ENCODE data around the gene TAP2.

Gene TAP2

DNA sequence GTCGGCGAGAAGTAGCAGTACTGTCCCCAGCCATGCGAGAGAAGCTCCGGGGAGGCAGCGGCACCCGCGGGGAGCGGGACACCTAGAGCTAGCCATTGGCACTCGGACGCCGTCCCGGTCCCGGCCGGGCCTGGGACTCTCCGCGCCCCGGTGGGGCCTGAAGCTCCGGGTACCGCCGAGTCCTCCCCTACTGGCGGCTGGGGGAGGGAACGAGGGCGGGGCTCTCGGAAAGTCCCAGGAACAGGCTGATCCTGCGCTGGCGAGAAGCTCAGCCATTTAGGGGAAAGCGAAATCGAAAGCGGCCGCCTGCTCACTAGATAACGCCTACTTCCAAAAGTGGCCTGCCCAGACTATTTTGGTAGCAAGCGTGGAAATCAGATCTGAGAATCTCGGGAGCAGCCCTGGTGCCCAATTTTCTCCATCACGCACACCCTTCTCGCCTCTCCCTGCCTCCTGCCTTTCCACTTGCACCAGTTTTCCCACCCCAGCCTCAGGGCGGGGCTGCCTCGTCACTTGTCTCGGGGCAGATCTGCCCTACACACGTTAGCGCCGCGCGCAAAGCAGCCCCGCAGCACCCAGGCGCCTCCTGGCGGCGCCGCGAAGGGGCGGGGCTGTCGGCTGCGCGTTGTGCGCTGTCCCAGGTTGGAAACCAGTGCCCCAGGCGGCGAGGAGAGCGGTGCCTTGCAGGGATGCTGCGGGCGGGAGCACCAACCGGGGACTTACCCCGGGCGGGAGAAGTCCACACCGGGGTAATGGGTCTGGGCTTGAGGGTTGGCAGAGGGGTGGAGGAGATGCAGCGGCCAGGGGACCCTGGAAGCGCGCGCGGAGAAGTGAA lies 15.2 kb upstream of the TAP2 start, which contains the start of the genes PSMB9 and TAP1:
Gene PSMB9 (plus strand): TSS at position 652 of the 835 bp plus-strand sequence. CDS start 38 bp downstream, at position 690.
Gene TAP1 (minus strand): TSS at position 164 of the 835 bp plus-strand sequence. CDS start 68 bp downstream, at position 96.
- DNase-seq, result peak; percentile 95

DNA sequence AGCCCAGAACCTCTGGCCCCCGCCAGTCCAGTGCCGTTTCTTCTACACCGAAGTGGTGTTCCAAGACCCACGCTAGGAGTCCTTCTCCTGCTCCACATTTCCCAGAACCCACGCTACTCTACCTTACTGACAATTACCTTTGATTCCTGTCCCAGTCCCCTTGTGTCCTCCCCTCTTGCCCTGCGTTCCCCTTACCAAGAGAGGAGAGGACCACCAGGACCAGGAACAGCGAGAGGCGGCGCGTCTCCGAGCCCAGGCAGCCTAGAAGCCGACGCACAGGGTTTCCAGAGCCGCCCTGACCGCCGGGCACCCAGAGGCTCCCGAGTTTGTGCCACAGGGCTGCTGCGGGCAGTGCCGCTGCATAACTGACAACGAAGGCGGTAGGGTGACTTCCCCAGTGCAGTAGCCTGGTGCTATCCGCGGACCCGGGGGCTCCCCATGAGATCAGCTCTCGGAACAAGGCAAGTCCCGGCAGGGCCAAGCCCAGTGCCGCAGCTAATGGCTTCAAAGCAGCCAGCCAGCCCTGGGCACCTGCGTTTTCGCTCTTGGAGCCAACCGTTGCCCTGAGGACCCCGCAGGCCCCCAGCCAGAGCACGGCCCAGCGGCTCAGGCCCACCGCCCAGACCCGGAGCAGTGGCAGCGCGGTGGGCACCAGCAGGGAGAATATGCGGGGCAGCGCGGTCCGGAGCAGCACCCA lies 14.5 kb upstream of the TAP2 start:
- DNase-seq, result peak; percentile 80

DNA sequence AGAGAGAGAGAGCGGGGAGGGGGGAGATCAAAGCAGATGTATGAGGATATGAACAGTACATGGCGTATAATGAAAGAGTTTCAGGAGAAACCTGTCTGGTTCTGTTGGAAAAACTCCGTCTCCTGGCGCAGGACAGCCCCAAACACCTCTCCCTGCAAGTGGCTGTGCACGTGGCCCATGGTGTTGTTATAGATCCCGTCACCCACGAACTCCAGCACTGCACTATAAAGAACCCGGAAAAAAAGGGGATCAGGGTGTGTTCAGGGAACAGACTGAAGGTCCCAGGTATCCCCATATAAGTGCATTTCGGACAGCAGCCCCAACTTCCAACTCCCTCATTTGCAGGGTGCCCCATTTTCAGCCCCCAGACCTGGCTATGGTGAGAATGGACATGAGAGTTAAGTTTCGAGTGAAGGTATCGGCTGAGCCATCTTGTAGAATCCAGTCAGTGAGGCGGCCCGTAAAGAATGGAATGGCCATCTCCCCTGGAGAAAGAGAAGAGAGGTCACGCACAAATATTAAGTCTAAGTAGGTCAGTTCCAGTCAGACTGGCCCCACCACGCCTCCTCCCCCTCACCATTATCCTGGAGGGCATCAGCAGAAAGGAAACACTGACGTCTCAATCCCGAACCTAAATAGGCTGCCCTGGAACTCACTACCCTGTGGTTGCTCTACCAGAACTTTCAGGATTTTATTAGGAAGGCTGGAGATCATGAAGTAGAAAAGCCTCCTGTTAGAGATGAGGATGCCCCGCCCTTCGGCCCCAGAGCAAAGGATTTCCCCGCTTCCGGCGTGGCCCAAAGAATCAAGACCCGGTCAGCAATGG lies 13.7 kb upstream of the TAP2 start:
- no peak for DNase-seq

DNA sequence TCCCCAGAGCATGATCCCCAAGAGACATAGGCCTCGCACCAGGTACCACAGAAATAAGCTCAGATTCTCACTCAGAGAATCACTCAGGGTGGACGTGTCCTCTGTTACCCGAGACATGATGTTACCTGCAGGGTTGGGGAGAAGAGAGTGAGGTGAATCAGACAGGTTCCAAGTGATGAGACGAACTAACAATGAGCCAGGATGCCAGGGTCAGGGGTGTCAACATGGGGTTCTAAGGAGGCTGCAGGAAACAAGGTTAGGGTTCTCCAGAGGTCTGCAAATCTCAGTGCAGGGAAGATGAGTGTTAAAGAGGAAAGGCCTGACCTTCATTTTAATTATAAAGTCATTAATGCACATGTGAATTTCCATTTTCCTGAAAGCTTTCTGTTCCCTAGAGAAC lies 12.5 kb upstream of the TAP2 start:
- no peak for DNase-seq

DNA sequence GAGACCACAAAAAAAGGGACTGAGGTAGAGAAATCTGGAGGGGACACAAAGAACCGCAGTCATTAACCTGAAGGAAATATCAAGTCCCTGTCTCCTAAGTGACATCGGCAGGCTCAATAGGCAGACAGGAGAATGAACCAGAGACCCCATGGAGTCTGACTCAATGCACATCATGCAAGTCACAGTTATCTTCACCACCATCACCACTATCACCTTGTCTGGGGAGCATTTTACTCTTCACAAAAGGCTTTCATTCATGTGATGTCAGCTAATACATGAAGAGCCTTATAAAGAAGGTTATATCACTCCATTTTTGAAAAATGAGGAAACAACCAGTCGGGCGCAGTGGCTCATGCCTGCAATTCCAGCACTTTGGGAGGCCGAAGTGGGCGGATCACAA lies 10.6 kb upstream of the TAP2 start:
- DNase-seq, result no peak

DNA sequence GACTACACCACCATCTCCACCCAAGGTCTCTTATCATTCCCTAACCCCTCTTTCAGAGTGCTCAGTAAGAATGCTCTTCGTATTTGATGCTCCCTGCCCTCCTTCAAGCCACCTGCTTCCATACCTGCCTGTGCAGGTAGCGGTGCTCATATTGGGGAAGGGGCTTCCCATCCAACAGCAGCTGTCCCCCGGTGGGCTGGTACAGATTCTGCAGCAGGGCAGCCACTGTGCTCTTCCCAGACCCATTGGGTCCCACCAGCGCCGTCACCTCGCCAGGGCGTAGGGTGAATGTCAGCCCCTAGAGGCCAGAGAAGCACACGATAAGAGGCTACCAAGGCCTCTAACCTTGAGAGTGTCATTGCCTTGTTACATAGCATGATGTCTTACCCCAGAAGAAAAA lies 9.3 kb upstream of the TAP2 start:
- no peak for DNase-seq

DNA sequence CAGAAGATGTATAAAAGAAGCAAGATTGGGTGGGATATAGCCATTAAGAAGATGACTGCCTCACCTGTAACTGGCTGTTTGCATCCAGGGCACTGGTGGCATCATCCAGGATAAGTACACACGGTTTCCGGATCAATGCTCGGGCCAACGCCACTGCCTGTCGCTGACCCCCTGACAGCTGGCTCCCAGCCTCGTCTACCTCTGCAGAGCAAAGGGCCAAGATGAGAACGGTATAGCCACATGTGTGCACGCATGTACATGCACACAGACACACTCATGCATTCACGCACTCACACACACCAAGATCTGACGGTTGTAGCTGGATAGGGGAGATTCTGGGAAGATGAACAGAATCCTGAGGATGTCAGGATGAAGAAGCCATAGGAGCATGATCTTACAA lies 8.5 kb upstream of the TAP2 start:
- no peak for DNase-seq

DNA sequence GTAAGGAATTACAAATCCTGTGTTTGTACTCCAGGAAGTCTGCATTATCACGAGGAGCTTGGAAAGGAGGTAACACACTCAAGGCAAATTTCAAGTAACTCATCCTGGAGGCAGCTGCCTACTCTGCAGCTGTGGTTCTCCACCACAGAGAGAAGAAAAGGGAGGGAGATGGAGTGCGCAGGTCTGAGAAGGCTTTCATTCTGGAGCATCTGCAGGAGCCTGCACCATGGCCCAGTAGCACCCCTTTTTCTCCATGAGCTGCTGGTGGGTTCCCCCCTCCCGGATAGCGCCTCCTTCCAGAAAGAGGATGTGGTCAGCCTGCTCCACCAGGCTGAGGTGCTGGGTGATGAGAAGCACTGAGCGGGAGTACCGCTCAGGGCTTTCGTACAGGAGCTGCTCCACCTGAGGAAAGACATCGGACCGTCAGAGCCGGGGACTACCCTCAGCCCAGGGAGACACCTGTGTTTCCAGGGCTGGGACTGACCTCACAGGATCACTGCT lies 6.9 kb upstream of the TAP2 start:
- no peak for DNase-seq

DNA sequence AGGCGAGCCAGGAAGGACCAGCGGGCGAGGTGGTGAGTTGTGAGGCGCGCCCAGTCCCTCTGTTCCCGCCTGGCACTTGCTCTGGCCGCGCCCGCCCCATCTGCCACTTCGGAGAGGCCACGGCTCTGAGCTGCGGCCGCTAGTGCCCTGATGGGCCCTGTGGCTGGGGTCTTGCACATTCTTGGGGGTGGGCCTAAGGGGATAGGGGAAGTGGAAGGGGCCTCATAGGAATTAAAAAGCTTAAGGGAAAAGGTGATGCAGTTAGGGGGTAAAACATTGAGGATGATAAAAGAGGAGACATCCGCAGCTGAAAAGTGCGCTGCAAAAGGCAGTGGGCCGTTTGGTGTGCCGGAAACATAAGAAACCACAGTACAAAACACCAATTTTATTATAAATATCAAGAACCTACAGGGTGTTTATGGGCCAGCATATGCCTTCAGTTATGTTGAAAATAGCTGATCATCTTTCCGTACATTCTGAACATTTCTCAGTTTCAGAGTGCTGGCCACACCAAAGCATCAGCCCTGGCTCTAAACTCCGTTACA lies 6.4 kb upstream of the TAP2 start:
- DNase-seq, result no peak

DNA sequence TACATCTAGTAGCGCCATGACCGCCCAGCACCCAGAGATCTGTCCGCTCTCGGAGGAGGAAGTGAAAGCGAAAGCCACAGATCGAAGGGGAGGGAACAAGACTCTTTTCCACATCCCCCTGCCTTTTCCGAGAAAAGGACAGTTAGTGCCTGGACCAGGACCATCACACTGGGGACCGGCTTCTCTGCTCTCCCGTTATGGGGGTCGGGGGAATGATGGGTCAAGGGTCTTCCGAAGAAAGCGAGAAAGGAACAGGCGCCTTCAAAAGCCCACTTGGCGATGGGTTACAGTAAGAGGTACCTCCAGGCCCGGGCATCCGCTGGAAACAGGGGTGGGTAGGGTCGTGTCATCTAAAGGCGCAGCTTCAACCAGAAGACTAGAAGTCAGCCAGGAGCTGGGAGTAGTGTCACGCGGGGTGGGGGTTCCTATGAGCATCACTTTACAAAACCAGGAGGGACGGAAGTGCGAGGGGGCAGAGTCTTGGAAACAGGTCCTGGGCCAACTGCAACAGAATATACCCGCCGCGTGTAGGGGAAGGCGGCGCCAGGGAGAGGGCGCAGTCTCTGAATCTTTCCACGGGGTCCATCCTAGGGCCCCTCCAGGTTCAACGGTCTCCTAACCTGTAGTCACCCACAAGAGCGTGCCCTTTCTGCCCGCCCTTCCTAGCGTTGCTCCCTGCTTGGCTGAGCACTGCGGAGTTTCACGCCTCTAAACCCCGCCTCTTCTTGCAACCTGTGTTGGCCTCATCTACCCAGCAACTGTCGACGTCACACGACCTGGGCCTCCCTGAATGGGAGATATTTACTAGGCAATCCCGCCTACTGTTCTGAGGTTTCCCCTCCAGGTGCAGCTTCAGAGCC lies 5.7 kb upstream of the TAP2 start, which contains the start of gene PSMB8:
Gene PSMB8 (minus strand): TSS at position 69 of the 860 bp plus-strand sequence. CDS start 51 bp downstream, at position 18.
- peak; percentile 94 for DNase-seq

DNA sequence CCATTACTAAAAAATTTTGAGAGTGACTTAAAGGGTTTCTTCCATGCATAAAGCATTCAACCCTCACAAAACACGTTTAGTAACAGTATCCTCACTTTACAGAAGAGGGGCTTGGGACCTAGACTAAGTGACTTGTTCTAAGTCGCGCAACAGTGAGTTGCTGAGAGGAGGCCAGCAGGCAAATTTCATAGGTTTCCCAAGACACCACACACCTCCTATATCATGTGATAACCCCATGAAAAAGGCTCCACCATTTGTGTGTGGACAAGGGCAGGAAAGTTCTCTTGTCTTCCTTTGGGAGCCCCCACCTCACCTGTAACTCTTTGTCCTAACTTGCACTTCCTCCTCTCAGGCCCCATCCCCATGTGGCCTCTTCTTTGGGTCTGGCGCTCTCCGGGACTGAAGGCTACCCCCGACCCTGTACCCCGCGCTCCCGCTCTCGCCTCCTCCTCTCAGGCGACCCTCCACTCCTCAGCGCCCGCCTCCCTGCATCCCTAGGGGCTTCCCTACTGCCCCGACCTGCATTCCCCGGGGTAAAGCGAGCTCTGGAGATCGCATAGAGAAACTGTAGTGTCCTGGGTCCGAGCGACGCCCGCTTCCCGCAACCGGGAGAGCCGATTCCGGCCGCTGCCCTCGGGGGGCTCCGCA lies 4.9 kb upstream of the TAP2 start:
- DNase-seq, result peak; percentile 78

DNA sequence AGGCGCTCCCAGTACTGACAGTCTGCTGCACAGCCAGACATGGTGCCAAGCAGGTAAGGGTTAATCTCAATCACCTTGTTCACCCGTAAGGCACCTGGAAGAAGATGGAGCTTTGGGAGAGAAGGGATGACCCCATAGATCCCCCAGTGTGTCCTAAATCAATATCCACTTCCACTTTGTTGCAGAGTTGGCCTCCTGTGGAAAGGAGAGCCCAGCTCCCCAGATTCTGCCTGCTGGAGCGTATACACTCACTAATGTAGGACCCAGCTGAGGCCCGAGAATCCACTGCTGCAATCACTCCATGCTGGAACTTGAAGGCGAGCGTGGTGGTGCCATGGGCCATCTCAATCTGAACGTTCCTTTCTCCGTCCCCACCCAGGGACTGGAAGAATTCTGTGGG lies 4.2 kb upstream of the TAP2 start:
- DNase-seq, result no peak

DNA sequence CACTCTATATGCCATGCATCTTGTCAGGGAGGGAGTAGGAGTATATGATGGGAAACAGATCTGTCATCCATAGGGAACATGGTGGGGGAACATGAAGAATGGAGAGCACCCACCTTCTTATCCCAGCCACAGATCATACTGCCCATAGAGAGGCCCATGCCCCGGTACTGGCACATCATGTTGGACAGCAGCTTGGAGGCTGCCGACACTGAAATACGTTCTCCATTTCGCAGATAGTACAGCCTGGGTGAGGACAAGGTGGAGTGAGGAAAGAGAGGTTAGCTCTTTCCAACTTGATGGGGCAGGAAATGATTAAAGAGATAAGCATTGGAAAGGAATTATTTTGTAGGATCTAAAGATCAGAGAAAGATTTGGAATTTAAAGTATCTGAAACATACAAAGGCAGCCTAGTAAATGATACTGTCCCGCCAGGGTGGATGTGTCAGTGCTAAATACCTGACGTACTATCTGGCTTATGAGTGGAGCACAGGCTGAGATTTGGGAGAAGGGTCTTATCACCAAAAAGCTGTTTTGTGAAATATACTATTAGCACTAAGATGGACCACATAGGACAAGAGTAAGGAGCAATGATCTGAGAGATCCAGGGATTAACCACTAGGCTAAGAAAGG lies 3.6 kb upstream of the TAP2 start:
- no peak for DNase-seq

DNA sequence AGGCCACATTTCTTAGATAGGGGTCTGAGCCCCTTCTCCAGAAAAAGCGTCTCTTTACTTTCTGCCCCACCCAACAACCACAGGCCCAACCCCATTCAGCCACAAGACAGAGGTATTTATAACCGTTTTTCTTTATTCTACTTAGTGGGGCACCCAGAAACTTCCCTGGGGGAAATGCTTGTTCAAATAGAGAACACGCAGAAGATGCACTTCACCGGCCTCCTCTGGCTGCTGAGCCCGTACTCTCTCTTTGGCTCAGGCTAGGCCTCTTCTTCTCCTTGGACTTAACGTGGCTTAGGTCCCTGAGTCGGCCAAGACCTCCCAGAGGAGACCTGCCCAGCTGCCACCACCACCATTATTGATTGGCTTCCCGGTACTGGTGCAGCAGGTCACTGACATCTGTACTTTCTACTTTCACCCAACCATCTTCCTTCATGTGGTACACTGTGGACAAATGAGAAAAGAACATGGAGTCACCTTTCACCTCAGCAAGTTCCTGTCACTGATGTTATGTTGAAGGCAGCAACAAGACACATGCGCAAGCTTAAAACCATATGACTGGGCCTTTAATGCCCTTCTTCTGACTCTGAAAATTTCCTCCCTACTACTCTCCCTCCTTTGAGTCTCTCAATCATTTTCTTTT lies 2.2 kb upstream of the TAP2 start:
- DNase-seq, result no peak

DNA sequence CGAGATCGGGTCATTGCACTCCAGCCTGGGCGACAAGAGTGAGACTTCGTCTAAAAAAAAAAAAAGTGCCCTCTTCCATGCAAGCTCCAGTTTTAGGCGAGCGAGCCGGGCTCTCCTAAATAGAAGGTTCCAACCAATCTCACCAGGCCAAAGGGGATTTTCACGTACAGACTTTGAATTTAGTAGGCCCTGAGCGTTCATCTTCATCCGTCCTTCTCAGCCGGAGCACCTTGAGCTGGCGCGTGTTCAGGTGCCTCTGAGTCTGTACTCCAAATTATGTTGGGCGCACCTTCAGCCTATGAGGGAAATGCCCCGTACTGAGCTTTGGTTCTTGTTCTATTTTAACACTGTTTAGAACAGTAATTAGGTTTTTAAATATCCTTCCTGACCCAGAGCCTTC lies 817 bp upstream of the TAP2 start:
- DNase-seq, result no peak

DNA sequence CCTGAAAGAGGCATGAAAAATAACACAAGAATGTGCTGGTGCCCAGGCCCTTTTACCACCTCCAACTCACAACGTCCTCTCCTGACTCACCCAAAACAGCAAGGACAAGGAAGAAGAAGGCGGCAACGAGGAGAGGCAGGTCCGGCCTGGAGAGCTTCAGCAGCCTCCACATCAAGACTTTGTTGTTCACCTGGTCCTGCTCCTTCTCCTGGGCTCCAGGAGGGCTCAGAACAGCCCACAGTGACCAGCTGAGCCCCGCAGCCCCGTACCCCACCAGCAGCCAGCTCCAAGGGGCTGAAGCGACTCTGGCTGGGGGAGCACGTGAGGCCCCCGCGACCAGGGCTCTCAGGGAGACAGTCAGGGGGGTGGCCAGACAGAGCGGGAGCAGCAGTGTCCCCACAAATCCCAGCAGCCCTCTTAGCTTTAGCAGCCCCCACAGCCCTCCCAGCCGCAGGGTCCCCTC lies 857 bp downstream of the TAP2 start:
- DNase-seq, result no peak

DNA sequence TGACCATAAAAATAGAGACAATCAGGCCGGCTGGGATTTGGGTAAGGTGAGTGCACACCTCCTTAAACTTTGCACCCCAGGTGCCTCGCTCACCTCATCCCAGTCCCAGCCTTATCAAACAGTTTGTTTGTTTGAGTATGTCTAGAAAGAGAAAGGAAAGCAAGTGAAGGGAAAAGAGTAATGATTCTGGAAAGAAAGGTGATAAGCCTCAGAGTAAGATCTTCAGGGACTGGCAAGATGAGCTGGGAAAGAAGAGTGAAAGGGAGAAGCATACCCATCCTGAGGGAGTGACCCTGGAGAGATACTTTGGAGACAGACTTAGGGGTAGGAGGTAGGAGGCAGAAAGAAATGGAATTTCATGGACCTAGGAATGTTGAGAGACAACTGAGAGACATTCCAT lies 1.7 kb downstream of the TAP2 start:
- DNase-seq, result no peak

DNA sequence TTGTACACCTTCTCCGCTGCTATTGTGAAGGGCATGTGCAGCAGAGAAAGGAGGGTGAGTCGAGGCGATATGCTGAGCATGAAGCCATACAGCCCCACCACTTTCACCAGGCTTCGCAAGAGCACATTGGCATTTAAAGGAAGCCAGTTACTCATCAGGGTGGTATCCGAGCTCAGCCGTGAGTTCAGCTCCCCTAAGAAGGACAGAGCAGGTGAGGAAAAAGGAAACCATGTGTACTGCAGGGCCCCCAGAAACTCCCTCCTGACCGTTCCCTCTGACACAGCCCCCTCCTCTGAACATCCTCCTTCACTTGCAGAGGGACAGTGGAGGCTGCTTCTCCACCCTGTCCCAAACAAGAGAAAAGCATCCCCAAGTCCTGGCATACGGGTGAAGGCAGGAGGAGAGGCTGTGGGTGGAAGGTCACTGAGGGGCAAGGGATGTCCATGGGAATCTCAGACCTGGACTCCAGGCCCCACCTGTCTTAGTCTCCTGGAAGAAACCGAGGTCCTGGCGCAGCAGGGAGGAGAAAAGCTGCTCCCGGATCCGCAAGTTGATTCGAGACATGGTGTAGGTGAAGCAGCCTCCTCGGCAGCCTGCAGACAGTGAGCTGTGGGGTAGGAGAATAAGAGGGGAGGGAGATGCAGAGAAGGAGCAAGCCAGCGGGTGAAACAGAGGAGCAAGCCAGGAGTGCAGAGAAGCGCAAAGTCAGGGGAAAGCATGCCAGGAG lies 3.2 kb downstream of the TAP2 start:
- no peak for DNase-seq

DNA sequence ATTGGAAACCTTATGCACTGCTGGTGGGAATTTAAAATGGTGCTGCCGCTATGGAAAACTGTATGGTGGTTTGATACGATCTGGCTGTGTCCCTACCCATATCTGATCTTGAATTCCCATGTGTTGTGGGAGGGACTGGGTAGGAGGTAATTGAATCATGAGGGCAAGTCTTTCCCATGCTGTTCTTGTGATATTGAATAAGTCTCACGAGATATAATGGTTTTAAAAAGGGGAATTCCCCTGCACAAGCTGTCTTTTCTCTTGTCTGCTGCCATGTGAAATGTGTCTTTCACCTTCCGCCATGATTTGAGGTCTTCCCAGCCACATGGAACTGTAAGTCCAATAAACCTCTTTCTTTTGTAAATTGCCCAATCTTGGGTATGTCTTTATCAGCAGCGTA lies 4.9 kb downstream of the TAP2 start:
- no peak for DNase-seq
